Measurements from ENCODE around the gene GTPBP2.

The GTPBP2 gene

DNA sequence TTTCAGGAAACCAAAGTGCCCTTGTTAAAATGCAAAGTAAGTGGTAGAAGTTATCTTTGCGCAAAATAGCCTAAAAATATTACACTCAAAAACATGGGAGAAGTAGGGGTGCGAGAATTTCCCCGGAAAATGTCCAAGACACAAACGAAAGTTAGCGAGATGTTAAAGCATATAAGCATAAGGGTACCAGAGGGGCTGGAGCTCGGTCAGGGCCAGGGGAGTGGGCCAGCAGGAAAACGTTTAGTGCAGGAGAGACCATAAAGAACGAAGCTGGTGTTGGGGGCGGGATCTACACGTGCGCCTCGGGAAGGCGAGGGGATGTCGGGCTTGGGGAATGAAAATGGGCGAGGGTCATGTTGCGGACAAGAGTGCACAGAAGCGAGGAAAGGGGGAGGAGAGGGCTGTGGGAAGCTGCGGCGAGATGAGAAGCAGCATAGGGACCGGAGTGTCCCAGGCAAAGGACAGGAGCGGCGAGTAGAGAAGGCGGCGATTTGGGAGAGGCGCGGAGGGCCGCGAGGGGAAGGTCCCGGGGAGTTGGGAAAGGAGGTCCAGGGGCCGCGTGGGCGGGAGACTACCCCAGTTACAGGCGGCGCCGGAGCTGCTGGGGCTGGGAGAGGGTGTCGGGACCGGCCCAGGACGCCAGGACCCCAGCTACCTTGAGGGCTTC lies 53.8 kb downstream of the GTPBP2 start:
- DNase-seq: no peak

- DNase-seq: no peak
These were observed 57.0 kb downstream of the GTPBP2 start for GRCh38 chr6:43572015-43572414.

DNA sequence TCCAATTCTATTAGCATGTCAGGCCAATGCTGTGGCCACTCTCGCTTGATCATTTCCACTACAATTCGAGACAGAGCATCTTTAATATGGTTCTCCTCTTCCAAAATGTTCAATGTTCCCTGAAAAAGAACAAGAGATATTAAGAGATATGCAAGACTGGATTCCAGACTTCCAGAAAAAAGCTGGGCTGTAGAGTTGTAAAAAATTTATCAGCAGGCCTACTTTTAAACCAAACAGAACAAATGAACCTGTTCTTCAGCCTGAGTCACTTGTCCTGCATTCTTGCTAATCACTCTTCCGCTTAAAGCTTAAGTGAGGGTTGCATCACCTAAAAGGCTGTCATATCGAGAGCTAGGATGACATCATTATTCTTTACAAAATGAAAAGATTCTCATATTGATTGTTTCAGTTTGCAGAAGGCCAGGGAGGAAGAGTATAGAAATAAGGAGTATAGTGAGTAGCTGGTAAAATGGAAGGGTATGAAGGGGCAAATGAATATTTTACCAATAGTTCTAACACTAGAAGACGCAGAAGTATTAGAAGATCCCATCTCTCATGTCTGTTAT lies 58.1 kb downstream of the GTPBP2 start:
- no peak for DNase-seq

Data from fibroblast of skin of right quadriceps (primary cell).